Caki2 (cell line): ENCODE data around the gene GRB7. TPM values are rescaled to one million over a fixed set of nuclear protein-coding genes. Genes with fewer than 3 reads are reported as not detected.
"Not testable (repeated sequence)": the region's sequence is repeated elsewhere in the genome, so short reads cannot be mapped to it uniquely, and the experiment has no call there.

Experiments used
- DNase-seq: peaks from one replicate; pipeline ENCODE4 v3.0.0-alpha.2; 2015; ENCODE audit warnings: low read depth
- in situ Hi-C: cut with HindIII; loops from 2 replicates; pipeline ENCODE4 v1.10.0; 2016; ENCODE audit warnings: low sequenced_read_pairs, low pct_unique_long_range_greater_than_20kb, mixed read lengths
- total RNA-seq: library from RNA; depleted of rRNA; stranded (reverse); fragments of >200 nt; shearing (Covaris generic); gene quantifications from 2 replicates; pipeline ENCODE4 v1.2.3, GENCODE V29; 2014; ENCODE audit warnings: low replicate concordance

Gene GRB7
- total RNA-seq, 1 experiment from 2014 or later, result 29.4 TPM

DNA sequence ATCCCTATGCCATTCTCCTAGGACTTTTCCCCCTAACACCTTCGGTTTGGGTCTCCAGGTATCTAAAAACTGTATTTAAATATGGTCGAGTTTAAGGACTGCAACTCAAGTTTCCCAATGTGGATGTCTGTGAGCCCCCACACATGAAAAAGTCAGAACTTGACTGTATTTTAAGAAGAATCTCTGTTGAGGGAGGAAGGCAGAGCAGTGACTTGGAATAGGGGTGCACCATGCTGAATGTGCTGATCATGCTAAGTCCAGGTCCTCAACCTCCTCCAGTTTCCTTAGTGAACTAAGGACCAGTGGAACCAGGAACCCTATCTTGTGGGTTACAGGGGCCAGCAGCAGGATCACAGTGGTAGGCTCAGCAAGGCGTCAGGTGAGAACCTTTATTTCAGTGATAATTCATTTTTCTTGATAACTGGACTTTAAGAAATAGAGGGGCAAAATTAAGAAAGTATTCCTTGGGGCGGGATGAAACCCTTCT, 19.5 kb downstream of the GRB7 start:
- in situ Hi-C loops, result no loop called here
- no peak for DNase-seq

- DNase-seq, result no peak
- in situ Hi-C loops, result no loop called here
These were observed 20.5 kb downstream of the GRB7 start for GRCh38 chr17:39757931-39758873.

GRCh38 chr17:39759204-39759603, 21.5 kb downstream of the GRB7 start:
- in situ Hi-C loops, result no loop called here

DNA sequence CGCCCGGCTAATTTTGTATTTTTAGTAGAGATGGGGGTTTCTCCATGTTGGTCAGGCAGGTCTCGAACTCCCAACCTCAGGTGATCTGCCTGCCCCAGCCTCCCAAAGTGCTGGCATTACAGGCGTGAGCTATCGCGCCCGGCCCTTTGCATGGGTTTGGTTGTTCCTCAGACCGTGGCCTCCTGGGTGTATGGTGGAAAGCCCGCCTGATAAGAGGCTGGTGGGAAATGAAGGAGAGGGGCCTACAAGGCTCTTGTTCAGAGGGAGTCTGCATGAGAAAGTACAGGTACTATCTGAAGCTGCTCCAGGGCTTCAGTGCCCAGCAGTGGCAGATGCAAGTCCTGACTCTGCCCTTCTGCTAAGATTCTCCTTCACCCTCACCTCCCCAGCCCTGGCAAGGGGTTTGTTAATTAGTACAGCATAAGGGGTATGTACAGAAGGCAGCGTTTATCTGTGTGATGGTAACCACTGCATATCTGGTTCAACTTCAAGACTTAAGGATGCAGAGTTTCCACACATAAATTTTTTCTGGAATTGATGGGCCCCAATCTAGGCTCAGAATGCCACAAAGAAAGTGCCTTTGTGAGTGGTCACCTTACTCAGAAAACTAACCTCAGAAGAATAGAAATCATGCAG, 24.2 kb downstream of the GRB7 start:
- in situ Hi-C loops, result no loop called here
- DNase-seq, result no peak

More at GRCh38 chr17:39759204-39759603, 21.5 kb downstream of the GRB7 start:
- no peak for DNase-seq

GRCh38 chr17:39763051-39763820, 25.5 kb downstream of the GRB7 start:
- in situ Hi-C loops, result no loop called here
- no peak for DNase-seq

DNA sequence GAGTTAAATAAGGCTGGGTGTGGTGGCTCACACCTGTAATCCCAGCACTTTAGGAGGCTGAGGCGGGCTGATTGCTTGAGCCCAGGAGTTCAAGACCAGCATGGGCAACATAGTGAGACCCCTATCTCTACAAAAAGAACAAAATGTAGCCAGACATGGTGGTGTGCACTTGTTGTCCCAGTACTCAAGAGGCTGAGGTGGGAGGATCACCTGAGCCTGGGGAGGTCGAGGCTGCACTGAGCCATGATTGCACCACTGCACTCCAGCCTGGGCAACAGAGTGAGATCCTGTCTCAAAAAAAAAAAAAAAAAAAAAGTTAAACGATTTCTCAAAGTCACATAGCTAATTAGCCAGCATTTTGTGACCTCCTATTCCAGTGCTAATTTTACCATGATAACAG, 26.4 kb downstream of the GRB7 start:
- DNase-seq, in situ Hi-C loops: not testable (repeated sequence)

DNA sequence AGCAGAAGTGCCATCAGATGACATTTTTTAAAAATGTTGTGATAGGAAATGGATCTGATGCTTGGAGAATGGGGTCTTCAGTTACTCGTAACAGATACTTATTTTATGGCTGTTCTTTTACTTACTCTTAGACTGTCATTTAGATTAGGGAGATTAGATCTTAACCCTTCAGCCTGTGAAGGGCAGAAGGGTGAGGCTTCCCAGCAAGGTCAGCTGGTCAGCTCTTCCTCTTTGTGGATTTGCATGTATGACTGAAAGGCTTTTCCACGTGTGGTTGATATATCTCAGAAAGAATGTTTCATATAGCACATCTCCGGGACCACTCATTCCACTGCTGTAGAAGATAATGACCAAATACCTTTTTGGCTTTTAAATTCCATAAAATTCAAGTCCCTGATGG, 27.4 kb downstream of the GRB7 start:
- in situ Hi-C loops, result no loop called here
- DNase-seq, result no peak

GRCh38 chr17:39765766-39766165, 28.0 kb downstream of the GRB7 start:
- DNase-seq, result no peak
- in situ Hi-C loops, result no loop called here

DNA sequence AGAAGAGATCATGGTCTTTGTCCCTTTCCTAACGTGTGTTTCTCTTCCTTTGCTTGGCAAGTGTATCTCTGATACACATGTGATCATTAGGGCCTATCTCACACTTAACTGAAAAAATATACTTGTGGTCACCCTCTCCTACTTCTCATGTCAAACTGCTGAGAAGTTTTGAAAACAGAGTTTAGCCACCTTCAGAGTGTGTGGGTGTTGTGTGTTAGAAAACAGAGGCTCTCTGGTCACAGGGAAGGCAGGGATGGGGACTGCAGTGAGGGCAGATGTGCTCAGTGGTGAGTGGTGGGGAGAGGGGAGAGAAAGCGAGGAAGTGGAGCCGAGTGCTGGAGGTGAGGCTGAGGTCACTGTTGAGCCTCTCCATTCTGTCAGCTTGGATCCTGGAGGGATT, 29.4 kb downstream of the GRB7 start:
- DNase-seq, result no peak
- in situ Hi-C loops, result no loop called here

DNA sequence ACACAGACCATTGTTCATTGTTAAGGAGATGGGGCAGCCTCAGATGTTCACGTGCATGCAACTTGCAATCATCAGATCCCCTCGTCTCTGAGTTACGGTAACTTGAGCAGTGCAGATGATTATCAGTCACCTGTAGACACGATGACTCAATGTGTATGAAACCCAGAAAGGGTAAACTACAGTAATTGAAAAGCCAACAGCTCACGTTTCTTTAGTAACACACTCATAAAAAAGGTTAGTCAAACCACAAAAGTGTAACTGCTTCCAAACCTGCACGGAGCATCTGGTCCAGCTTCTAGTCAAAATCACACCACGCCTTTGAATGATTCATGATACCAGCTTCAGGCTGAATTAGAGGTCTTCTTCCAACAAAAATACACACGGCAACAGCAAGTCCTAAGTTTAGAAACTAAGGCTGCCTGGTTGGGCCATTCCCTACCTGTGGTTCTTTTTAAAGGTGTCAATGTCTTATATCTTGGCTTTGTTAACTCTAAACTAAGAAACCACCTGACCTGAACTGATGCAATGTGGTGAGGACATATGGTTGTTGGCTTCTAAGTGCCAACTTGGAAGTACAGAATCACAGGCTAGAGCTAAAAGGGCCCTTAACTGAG, 32.3 kb downstream of the GRB7 start:
- in situ Hi-C loops, result no loop called here
- DNase-seq, result peak; percentile 70

DNA sequence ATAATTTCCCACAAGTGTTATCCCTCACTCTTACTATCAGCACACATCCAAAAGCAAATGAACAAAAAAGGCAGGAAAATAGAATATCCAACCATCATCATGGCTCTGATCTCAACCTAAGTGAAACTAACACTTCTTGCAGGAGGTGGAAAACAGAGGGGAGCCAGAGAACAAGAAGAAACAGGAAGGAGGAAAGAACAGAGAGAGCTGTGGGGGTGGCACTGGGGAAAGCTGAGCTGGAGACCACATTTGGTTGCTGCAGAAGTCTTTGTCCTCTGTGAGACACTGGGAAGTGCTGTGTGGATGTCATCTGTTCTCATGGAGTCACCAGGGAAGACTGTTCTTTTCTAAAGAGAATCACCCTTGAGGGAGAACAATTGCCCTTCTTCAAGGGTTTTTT, 34.7 kb downstream of the GRB7 start:
- in situ Hi-C loops, result no loop called here
- DNase-seq, result no peak

DNA sequence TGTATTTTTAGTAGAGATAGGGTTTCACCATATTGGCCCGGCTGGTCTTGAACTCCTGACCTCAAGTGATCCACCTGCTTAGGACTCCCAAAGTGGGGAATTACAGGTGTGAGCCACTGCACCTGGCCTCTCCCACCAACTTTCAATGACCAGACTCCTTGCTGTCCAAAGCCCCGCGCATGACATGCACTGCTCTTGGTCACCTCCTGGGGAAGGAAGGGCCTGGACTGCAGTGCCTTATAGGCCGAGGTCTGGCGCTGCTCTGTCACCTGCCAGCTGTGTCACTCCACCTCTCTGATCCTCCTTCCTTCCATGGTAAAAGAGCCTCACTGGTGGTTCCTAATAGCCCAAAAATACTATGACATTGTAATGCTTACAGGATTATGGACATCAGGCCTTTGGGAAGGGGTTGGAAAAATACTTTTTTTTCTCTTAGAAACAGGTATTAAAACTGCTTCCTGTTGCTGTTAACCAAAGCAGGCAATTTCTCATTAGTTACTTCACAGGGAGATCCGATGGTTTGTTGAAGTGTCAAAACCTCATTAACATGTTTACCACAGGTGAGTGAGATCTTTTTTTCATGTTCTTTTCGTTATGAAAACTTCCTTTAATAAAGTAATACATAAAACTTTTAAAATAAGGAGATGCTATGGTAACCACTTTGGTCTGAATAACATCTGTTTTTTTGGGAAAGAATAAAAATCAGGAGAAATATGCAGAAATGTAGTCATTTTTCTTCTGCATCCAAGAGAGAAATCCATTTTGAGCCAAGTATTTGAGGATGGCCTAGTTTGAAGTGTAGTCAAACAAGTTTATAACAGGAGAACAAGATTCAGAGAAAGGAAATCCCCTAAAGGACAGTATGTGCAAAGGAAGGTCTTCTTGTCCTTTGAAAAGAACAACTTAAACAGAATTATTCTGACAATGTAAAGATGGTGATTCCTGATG, 35.5 kb downstream of the GRB7 start:
- DNase-seq, result no peak
- in situ Hi-C loops, result no loop called here

GRCh38 chr17:39774047-39774446, 36.3 kb downstream of the GRB7 start:
- in situ Hi-C loops, result no loop called here
- no peak for DNase-seq

- in situ Hi-C loops, result no loop called here
These were observed 37.3 kb downstream of the GRB7 start for GRCh38 chr17:39775031-39775430.

GRCh38 chr17:39776252-39776651, 38.5 kb downstream of the GRB7 start:
- in situ Hi-C loops, result no loop called here
- no peak for DNase-seq

More at GRCh38 chr17:39775031-39775430, 37.3 kb downstream of the GRB7 start:
- DNase-seq, result no peak

DNA sequence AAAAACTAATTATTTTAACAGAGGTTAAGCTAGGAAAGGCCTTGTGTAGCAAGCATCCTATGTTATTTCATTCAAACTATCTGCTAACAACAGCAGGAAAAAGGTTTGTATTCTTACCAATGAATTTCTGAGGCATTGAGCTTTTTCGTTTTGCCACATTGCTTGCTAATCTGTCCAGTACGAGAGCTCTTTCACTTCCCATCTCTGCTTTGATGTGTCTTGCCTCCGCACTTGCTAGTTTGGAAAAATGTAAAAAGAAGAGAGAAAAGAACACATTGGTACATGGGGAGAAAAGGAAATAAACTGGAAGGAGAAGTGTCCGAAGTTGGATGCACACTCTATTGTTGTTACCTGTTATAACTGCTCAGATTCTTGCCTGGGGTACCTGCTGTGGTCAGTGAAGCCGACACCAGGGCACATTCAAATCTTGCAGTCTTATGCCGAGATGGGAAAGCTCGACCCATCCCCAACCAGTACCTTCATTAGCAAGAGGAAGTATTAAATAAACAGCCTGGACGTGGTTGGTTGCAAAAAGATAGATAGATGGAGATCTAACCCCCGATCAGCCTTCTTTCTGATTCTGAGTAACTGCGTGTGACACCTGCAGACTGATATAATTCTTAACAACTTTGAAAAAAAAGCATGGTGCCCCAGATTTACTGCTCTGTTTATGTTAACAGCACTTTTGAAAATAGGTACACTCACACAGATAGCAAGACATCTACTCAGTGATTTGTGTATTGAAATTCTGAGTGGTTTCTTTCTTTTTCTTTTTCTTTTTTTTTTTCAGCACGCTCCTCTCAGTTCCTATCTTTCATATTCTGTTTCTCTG, 40.0 kb downstream of the GRB7 start:
- DNase-seq, result no peak
- in situ Hi-C loops, result no loop called here
